ENCODE measurements around the gene TNRC6A. TPM values are rescaled to one million over a fixed set of nuclear protein-coding genes. Genes with fewer than 3 reads are reported as not detected.

The TNRC6A gene
- total and polyA plus RNA-seq, 4 donors = 9.3 to 42.3 (median 22.9) TPM

DNA sequence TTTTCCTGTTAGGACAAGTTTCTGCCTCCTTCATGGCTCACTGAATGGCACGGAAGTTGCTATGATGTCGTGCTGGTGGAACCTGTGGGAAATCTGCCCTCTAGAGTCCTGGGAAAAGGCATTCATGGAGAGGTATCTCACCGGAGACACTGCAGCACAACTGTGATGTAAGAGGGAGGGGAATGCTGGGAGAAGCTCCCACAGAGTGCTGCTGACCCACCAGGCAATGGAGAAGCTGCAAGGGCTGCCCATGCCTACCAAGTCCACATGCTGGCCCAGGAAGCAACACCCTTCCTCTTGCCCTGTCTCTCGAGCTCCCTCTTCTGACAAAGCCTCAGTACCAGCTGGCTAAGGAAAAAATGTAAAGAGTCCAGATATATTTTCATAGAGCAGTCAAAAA is 71.1 kb downstream of the TNRC6A start:
- no peak for DNase-seq (ENCODE audit: low spot score)
- peaks cover 3 to 87% (median 66%) of the 10 kb centered on the region in 4 donors for H3K36me3 ChIP-seq (ENCODE audit: control insufficient read depth in 4 of 4, insufficient read depth in 3 of 4, low read depth in 1 of 4, low read length in 3 of 4)
- WGBS = 85% methylated on average over 4 of the region's 4 CpGs

DNA sequence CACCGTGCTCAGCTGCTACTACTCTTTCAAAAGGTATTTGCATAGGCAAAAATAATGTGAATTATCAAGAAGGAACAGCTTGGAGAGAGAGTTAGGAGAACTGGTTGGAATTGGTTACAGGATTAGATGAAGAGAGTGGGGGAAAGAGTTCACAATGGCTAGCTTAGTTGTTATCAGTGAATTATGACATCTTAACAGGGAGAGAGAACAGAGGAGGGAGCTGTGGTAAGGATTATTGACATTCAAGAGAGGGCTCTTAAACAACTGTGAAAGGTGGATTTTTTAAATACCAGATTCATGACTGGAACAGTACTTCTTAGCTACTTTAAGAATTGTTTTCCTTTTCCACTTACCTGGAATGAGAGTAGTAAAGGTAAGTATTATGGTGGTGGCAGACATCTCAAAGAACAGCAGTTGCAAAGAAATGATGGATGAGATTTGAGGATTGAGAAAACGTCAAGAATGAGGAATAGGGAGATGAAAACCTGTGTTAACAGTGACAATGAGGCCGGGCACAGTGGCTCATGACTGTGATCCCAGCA is 72.4 kb downstream of the TNRC6A start:
- no peaks in the 10 kb centered on the region for H3K27me3 ChIP-seq (ENCODE audit: control insufficient read depth in 4 of 4, insufficient read depth in 4 of 4, low read length in 3 of 4)
- peaks cover 5 to 91% (median 73%) of the 10 kb centered on the region in 4 donors for H3K36me3 ChIP-seq (ENCODE audit: control insufficient read depth in 4 of 4, insufficient read depth in 3 of 4, low read depth in 1 of 4, low read length in 3 of 4)
- TF ChIP-seq, protein P1, sequence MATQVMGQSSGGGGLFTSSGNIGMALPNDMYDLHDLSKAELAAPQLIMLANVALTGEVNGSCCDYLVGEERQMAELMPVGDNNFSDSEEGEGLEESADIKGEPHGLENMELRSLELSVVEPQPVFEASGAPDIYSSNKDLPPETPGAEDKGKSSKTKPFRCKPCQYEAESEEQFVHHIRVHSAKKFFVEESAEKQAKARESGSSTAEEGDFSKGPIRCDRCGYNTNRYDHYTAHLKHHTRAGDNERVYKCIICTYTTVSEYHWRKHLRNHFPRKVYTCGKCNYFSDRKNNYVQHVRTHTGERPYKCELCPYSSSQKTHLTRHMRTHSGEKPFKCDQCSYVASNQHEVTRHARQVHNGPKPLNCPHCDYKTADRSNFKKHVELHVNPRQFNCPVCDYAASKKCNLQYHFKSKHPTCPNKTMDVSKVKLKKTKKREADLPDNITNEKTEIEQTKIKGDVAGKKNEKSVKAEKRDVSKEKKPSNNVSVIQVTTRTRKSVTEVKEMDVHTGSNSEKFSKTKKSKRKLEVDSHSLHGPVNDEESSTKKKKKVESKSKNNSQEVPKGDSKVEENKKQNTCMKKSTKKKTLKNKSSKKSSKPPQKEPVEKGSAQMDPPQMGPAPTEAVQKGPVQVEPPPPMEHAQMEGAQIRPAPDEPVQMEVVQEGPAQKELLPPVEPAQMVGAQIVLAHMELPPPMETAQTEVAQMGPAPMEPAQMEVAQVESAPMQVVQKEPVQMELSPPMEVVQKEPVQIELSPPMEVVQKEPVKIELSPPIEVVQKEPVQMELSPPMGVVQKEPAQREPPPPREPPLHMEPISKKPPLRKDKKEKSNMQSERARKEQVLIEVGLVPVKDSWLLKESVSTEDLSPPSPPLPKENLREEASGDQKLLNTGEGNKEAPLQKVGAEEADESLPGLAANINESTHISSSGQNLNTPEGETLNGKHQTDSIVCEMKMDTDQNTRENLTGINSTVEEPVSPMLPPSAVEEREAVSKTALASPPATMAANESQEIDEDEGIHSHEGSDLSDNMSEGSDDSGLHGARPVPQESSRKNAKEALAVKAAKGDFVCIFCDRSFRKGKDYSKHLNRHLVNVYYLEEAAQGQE (IDR thresholded peaks at IDR 0.05) = no peak
- TF ChIP-seq, protein P2, sequence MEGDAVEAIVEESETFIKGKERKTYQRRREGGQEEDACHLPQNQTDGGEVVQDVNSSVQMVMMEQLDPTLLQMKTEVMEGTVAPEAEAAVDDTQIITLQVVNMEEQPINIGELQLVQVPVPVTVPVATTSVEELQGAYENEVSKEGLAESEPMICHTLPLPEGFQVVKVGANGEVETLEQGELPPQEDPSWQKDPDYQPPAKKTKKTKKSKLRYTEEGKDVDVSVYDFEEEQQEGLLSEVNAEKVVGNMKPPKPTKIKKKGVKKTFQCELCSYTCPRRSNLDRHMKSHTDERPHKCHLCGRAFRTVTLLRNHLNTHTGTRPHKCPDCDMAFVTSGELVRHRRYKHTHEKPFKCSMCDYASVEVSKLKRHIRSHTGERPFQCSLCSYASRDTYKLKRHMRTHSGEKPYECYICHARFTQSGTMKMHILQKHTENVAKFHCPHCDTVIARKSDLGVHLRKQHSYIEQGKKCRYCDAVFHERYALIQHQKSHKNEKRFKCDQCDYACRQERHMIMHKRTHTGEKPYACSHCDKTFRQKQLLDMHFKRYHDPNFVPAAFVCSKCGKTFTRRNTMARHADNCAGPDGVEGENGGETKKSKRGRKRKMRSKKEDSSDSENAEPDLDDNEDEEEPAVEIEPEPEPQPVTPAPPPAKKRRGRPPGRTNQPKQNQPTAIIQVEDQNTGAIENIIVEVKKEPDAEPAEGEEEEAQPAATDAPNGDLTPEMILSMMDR (IDR thresholded peaks at IDR 0.05; ENCODE audit: low read depth, low read length, missing input control) = no peak
- TF ChIP-seq, protein P3, sequence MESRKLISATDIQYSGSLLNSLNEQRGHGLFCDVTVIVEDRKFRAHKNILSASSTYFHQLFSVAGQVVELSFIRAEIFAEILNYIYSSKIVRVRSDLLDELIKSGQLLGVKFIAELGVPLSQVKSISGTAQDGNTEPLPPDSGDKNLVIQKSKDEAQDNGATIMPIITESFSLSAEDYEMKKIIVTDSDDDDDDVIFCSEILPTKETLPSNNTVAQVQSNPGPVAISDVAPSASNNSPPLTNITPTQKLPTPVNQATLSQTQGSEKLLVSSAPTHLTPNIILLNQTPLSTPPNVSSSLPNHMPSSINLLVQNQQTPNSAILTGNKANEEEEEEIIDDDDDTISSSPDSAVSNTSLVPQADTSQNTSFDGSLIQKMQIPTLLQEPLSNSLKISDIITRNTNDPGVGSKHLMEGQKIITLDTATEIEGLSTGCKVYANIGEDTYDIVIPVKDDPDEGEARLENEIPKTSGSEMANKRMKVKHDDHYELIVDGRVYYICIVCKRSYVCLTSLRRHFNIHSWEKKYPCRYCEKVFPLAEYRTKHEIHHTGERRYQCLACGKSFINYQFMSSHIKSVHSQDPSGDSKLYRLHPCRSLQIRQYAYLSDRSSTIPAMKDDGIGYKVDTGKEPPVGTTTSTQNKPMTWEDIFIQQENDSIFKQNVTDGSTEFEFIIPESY (IDR thresholded peaks at IDR 0.05) = no peak
- no peak for TF ChIP-seq SP1 (IDR thresholded peaks at IDR 0.05)
- no peak for TF ChIP-seq FOXA1 (IDR thresholded peaks at IDR 0.05)
- TF ChIP-seq, protein P4, sequence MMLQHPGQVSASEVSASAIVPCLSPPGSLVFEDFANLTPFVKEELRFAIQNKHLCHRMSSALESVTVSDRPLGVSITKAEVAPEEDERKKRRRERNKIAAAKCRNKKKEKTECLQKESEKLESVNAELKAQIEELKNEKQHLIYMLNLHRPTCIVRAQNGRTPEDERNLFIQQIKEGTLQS (IDR thresholded peaks at IDR 0.05) = no peak
- TF ChIP-seq TAF1 (conservative IDR thresholded peaks at IDR 0.05) = no peak
- TF ChIP-seq RXRA (IDR thresholded peaks at IDR 0.05) = no peak
- no peak for TF ChIP-seq YY1 (IDR thresholded peaks at IDR 0.05)
- H3K9me3 ChIP-seq (ENCODE audit: control insufficient read depth in 4 of 4, low read length in 3 of 4) = no peaks in the 10 kb centered on the region
- no peak overlapping the region for H3K4me3 ChIP-seq (ENCODE audit: low read depth in 1 of 3, low read length in 3 of 3)
- H3K27ac ChIP-seq (ENCODE audit: low read depth in 1 of 2, low read length in 2 of 2) = no peak overlapping the region
- no peak for DNase-seq (ENCODE audit: low spot score)
- H3K4me1 ChIP-seq (ENCODE audit: control insufficient read depth in 4 of 4, insufficient read depth in 4 of 4, low read length in 3 of 4) = no peaks in the 10 kb centered on the region
- no peak overlapping the region for H3K9ac ChIP-seq (ENCODE audit: low read depth in 1 of 2, low read length in 2 of 2)
- 94% methylated on average over 3 of the region's 3 CpGs for WGBS

More for the DNA sequence above, 71.1 kb downstream of the TNRC6A start:
- no peaks in the 10 kb centered on the region for H3K9me3 ChIP-seq (ENCODE audit: control insufficient read depth in 4 of 4, low read length in 3 of 4)
- TF ChIP-seq HNF4G (IDR thresholded peaks at IDR 0.05) = no peak
- no peak for TF ChIP-seq RXRA (IDR thresholded peaks at IDR 0.05)
- no peak for TF ChIP-seq YY1 (IDR thresholded peaks at IDR 0.05)
- no peak for TF ChIP-seq FOXA2 (IDR thresholded peaks at IDR 0.05)
- TF ChIP-seq, protein P1 (IDR thresholded peaks at IDR 0.05) = no peak
- TF ChIP-seq RAD21 (IDR thresholded peaks at IDR 0.05) = peak; percentile 47 to 54
- no peak for TF ChIP-seq SP1 (IDR thresholded peaks at IDR 0.05)
- TF ChIP-seq EGR1 (IDR thresholded peaks at IDR 0.05; ENCODE audit: low read depth in 2 of 2) = no peak
- TF ChIP-seq HNF4A (conservative IDR thresholded peaks at IDR 0.05) = no peak
- TF ChIP-seq, protein P2 (IDR thresholded peaks at IDR 0.05; ENCODE audit: low read depth, low read length, missing input control) = peak; percentile 9
- no peak for TF ChIP-seq FOXA1 (IDR thresholded peaks at IDR 0.05)
- H3K4me3 ChIP-seq (ENCODE audit: low read depth in 1 of 3, low read length in 3 of 3) = no peak overlapping the region
- no peaks in the 10 kb centered on the region for H3K27me3 ChIP-seq (ENCODE audit: control insufficient read depth in 4 of 4, insufficient read depth in 4 of 4, low read length in 3 of 4)
- H3K4me1 ChIP-seq (ENCODE audit: control insufficient read depth in 4 of 4, insufficient read depth in 4 of 4, low read length in 3 of 4) = no peaks in the 10 kb centered on the region
- H3K27ac ChIP-seq (ENCODE audit: low read depth in 1 of 2, low read length in 2 of 2) = no peak overlapping the region
- H3K9ac ChIP-seq (ENCODE audit: low read depth in 1 of 2, low read length in 2 of 2) = no peak overlapping the region

All from liver (tissue), 9 donors.